Measurements from ENCODE around the gene ATG2B. TPM values are rescaled to one million over a fixed set of nuclear protein-coding genes. Genes with fewer than 3 reads are reported as not detected.

The ATG2B gene
- total and polyA plus RNA-seq, 2 donors (not counting 3 experiments of a cell fraction or from before 2014, with no cell fraction given): 5.9 to 17.8 TPM

- dilution Hi-C loops (cut with MboI; ENCODE audit: extremely low pct_ligation_motif_present, low sequenced_read_pairs): no loop called here
- Histone ChIP-seq H4K20me1 (replicated peaks; ENCODE audit: control insufficient read depth, extremely low read depth, insufficient read depth, low read length) (no peaks in the 10 kb centered on the region), H3K9me1 (replicated peaks; ENCODE audit: control insufficient read depth, extremely low read depth, insufficient read depth, low read length) (no peaks in the 10 kb centered on the region), H3K36me3 (ENCODE audit: control insufficient read depth in 2 of 2, extremely low read depth in 1 of 2, insufficient read depth in 2 of 2, low read length in 2 of 2) (no peaks in the 10 kb centered on the region), H3K4me1 (ENCODE audit: control insufficient read depth, extremely low read depth, insufficient read depth, low read length) (no peaks in the 10 kb centered on the region), H2AFZ (ENCODE audit: low read depth, low read length) (no peak overlapping the region), H3K9ac (replicated peaks; ENCODE audit: extremely low read depth, insufficient read depth, low read length) (no peak overlapping the region), H3K4me2 (ENCODE audit: insufficient read depth, low read length) (no peak overlapping the region), H3K27ac (ENCODE audit: insufficient read depth, low read depth, low read length) (no peak overlapping the region), H3K79me2 (ENCODE audit: control insufficient read depth, insufficient read depth, low read length) (no peaks in the 10 kb centered on the region), H3K4me3 (replicated peaks in 1 of 3; ENCODE audit: insufficient read depth in 1 of 3, low read depth in 1 of 3, low read length in 3 of 3) (no peak overlapping the region), H3K27me3 (ENCODE audit: control insufficient read depth in 2 of 2, insufficient read depth in 2 of 2, low read length in 2 of 2) (no peaks in the 10 kb centered on the region), H3K9me3 (replicated peaks; ENCODE audit: control insufficient read depth, insufficient read depth, low read length) (no peaks in the 10 kb centered on the region)
- ChIA-PET CTCF (interaction anchor here (0.8 kb wide), 1 partner anchor 23 kb away, joined by 3 read pairs; no protein-coding TSS in a partner anchor), POLR2A (no interaction called here)
- FAIRE-seq (no peak), DNase-seq (ENCODE audit: low read depth, low spot score) (no peak)
- intact Hi-C loops (cut with micrococcal nuclease): no loop called here
- no TSS peak for BruUV-seq (replicated peaks)
- TF ChIP-seq GATA2 (IDR thresholded peaks at IDR 0.05; ENCODE audit: insufficient read depth, insufficient read length, low read depth, low read length) (no peak), EZH2 (IDR thresholded peaks at IDR 0.05; ENCODE audit: borderline replicate concordance, low read depth, low read length, severe bottlenecking) (no peak), POLR2A (IDR thresholded peaks at IDR 0.05; ENCODE audit: low read depth, low read length) (no peak), JUN (IDR thresholded peaks at IDR 0.05; ENCODE audit: borderline replicate concordance, insufficient read depth, insufficient read length, low read depth) (no peak), POLR2AphosphoS5 (IDR thresholded peaks at IDR 0.05; ENCODE audit: insufficient read depth, low read depth, low read length) (no peak), MAX (IDR thresholded peaks at IDR 0.05; ENCODE audit: insufficient read depth, insufficient read length) (no peak), MYC (IDR thresholded peaks at IDR 0.05; ENCODE audit: low read depth, low read length) (no peak), FOS (IDR thresholded peaks at IDR 0.05; ENCODE audit: borderline replicate concordance, insufficient read depth, low read length) (no peak)
- TF ChIP-seq, protein P1, sequence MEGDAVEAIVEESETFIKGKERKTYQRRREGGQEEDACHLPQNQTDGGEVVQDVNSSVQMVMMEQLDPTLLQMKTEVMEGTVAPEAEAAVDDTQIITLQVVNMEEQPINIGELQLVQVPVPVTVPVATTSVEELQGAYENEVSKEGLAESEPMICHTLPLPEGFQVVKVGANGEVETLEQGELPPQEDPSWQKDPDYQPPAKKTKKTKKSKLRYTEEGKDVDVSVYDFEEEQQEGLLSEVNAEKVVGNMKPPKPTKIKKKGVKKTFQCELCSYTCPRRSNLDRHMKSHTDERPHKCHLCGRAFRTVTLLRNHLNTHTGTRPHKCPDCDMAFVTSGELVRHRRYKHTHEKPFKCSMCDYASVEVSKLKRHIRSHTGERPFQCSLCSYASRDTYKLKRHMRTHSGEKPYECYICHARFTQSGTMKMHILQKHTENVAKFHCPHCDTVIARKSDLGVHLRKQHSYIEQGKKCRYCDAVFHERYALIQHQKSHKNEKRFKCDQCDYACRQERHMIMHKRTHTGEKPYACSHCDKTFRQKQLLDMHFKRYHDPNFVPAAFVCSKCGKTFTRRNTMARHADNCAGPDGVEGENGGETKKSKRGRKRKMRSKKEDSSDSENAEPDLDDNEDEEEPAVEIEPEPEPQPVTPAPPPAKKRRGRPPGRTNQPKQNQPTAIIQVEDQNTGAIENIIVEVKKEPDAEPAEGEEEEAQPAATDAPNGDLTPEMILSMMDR (IDR thresholded peaks at IDR 0.05; ENCODE audit: extremely low read depth in 1 of 2, insufficient read depth in 1 of 2, low read depth in 1 of 2, low read length in 2 of 2): no peak
Measured at GRCh38 chr14:96252323-96252998, 110.7 kb downstream of the ATG2B start.

Measured in endothelial cell of umbilical vein (primary cell).